Measurements from ENCODE around the gene ZNF275.

DNA sequence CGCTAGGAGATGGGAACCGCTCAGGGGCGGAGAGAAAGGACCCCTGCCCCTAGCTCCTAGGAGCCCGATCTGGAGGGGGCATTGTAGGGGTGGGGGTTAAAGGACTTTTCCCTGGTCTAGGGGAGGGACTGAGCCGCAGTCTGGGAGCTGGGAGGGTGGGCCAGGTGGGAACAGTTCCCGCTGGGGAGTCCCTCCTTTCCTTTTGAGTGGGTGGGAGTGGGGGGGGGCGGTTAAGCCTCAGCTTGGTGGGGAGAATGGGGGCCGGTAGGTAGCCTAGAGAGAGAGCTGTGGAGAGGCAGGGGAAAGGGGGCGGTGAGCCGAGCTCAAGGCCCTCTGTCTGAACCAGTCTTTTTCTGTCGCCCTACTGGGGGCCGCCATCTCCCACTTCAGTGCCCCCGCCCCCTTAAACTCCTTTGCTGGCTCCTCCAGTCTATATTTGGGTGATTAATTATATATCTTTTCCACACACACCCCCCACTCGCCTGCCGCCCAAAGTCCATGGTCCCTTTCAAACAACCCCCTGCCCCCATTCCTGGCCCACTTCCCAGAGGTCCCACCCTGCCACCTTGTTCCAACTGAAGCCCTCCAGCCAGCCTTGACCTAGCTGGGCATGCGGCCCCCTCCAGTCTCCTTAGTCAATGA lies 822 bp downstream of the ZNF275 start:
- TF ChIP-seq POLR2AphosphoS5 (IDR thresholded peaks at IDR 0.05; ENCODE audit: low read length) (no peak), POLR2A (IDR thresholded peaks at IDR 0.05; ENCODE audit: low read depth, low read length) (no peak), RCOR1 (conservative IDR thresholded peaks at IDR 0.05; ENCODE audit: low read depth, low read length) (no peak), ASH2L (IDR thresholded peaks at IDR 0.05; ENCODE audit: borderline replicate concordance, low read depth) (no peak), NFIC (IDR thresholded peaks at IDR 0.05; ENCODE audit: low read depth, low read length) (no peak), HDAC6 (IDR thresholded peaks at IDR 0.05; ENCODE audit: unreplicated experiment) (no peak), CHD1 (IDR thresholded peaks at IDR 0.05; ENCODE audit: low read depth, low read length) (no peak)
